Measurements from ENCODE around the gene ERGIC3.

The ERGIC3 gene

DNA sequence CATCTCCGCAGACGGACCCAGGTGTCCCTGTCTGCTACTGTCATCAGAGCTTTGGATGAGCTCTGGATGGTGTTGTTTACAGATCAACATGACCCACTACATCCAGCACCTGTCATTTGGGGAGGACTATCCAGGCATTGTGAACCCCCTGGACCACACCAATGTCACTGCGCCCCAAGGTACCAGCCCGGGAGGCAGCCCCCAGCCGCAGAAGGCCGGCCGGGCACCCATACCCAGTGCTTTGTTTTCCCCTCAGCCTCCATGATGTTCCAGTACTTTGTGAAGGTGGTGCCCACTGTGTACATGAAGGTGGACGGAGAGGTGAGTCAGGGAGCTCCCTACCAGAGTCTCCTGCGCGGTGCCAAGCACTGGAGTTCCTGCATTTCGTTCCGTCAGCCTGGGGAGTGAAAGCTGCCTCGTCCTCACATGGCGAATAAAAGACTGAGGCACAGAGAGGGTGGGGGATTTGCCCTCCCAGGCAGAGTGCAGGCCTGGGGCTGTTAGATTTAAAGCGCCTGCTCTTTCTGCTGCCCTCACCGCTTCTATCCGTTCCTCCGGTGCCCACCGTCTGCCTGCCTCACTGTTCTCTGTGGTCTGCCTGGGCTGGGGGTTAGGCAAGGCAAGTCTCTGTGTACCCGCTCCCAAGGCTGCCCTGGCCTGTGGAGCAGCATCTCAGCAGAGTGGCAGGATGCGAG lies 14.2 kb downstream of the ERGIC3 start:
- TF ChIP-seq FOXM1 (IDR thresholded peaks at IDR 0.05; ENCODE audit: borderline replicate concordance, low read depth) (no peak), ZBTB7A (IDR thresholded peaks at IDR 0.05; ENCODE audit: low read depth) (no peak), NFIC (IDR thresholded peaks at IDR 0.05) (no peak), REST (IDR thresholded peaks at IDR 0.05; ENCODE audit: low read depth) (no peak)

GRCh38 chr20:35556871-35557270 lies 15.0 kb downstream of the ERGIC3 start:
- TF ChIP-seq NFIC (IDR thresholded peaks at IDR 0.05), result no peak
- no peak for TF ChIP-seq TCF12 (IDR thresholded peaks at IDR 0.05; ENCODE audit: low read depth)
- no peak for TF ChIP-seq EGR1 (IDR thresholded peaks at IDR 0.05)
- no peak for TF ChIP-seq ZBTB7A (IDR thresholded peaks at IDR 0.05; ENCODE audit: low read depth)

GRCh38 chr20:35558451-35558850 lies 16.6 kb downstream of the ERGIC3 start:
- TF ChIP-seq TEAD4 (IDR thresholded peaks at IDR 0.05) (no peak), RAD21 (IDR thresholded peaks at IDR 0.05; ENCODE audit: low read depth) (no peak), NFIC (IDR thresholded peaks at IDR 0.05) (no peak), CEBPB (IDR thresholded peaks at IDR 0.05) (no peak), FOXM1 (IDR thresholded peaks at IDR 0.05; ENCODE audit: borderline replicate concordance, low read depth) (no peak), TAF1 (IDR thresholded peaks at IDR 0.05; ENCODE audit: low read depth) (no peak), EP300 (IDR thresholded peaks at IDR 0.05; ENCODE audit: borderline replicate concordance) (no peak), CREB1 (IDR thresholded peaks at IDR 0.05; ENCODE audit: low read depth) (no peak), MAX (IDR thresholded peaks at IDR 0.05) (no peak), EGR1 (IDR thresholded peaks at IDR 0.05) (no peak), ZBTB7A (IDR thresholded peaks at IDR 0.05; ENCODE audit: low read depth) (no peak), REST (IDR thresholded peaks at IDR 0.05; ENCODE audit: low read depth) (no peak), YY1 (IDR thresholded peaks at IDR 0.05; ENCODE audit: low read depth) (no peak), TCF12 (IDR thresholded peaks at IDR 0.05; ENCODE audit: low read depth) (no peak)
- TF ChIP-seq, protein P1, sequence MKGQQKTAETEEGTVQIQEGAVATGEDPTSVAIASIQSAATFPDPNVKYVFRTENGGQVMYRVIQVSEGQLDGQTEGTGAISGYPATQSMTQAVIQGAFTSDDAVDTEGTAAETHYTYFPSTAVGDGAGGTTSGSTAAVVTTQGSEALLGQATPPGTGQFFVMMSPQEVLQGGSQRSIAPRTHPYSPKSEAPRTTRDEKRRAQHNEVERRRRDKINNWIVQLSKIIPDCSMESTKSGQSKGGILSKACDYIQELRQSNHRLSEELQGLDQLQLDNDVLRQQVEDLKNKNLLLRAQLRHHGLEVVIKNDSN (IDR thresholded peaks at IDR 0.05), result no peak

DNA sequence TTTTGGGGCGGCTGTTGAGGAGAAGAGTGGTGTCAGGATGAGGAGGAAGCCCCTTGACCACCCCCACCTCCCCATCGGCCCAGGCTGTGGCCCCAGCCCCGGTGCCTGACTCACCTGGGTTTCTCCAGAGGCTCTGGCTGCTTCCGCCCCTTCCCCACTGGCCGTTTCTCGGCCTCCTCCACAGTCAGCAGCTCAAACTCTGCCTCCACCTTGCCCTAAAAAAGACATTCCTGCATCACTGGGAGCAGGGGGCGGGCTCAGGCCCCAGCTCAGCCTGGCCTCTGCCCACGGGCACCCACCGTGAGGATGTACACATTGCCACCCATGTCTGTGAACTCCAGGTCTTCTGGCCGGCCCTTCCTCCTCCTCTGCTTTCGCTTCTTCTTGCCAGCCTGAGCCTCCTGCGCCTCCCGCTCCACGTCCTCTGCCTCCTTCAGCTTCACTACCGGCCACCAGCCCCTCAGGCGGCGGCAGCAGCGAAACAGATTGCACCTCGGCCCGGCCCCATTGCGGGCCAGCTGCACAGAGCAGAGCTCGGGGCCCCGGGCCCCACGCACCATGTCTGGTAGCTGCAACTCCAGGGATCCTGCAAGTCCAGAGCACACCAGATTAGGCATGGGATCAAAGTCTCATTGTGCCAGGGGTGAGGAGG lies 17.3 kb downstream of the ERGIC3 start:
- TF ChIP-seq REST (IDR thresholded peaks at IDR 0.05; ENCODE audit: low read depth) (no peak), TCF12 (IDR thresholded peaks at IDR 0.05; ENCODE audit: low read depth) (no peak), MAX (IDR thresholded peaks at IDR 0.05) (no peak), YY1 (IDR thresholded peaks at IDR 0.05; ENCODE audit: low read depth) (no peak), TAF1 (IDR thresholded peaks at IDR 0.05; ENCODE audit: low read depth) (no peak), EGR1 (IDR thresholded peaks at IDR 0.05) (no peak), TEAD4 (IDR thresholded peaks at IDR 0.05) (no peak), RAD21 (IDR thresholded peaks at IDR 0.05; ENCODE audit: low read depth) (no peak), CEBPB (IDR thresholded peaks at IDR 0.05) (no peak), NFIC (IDR thresholded peaks at IDR 0.05) (no peak), CREB1 (IDR thresholded peaks at IDR 0.05; ENCODE audit: low read depth) (no peak), ZBTB7A (IDR thresholded peaks at IDR 0.05; ENCODE audit: low read depth) (no peak)
- TF ChIP-seq, protein P1 (IDR thresholded peaks at IDR 0.05), result no peak
